ENCODE results near the gene GRIA4.

GRIA4 gene
- 0 to 0.21 reads per million in 2 donors for total RNA-seq

- no peak for DNase-seq
Observed at GRCh38 chr11:105609832-105610781, at the start of gene GRIA4. TSS of gene GRIA4 (plus strand) at chr11:105610073. CDS start at chr11:105610998, 925 bp downstream.

GRCh38 chr11:105573091-105573490 lies 36.8 kb upstream of the GRIA4 start:
- DNase-seq, result no peak

- DNase-seq, result no peak
Observed at GRCh38 chr11:105574974-105575373, 34.9 kb upstream of the GRIA4 start.

- DNase-seq, result no peak
Observed at GRCh38 chr11:105577641-105578040, 32.2 kb upstream of the GRIA4 start.

- no peak for DNase-seq
Observed at GRCh38 chr11:105579111-105579510, 30.8 kb upstream of the GRIA4 start.

GRCh38 chr11:105582497-105582896 lies 27.4 kb upstream of the GRIA4 start:
- no peak for DNase-seq

GRCh38 chr11:105588001-105588400 lies 21.9 kb upstream of the GRIA4 start:
- DNase-seq, result no peak

- no peak for DNase-seq
Observed at GRCh38 chr11:105589346-105589745, 20.5 kb upstream of the GRIA4 start.

GRCh38 chr11:105592035-105592434 lies 17.8 kb upstream of the GRIA4 start:
- no peak for DNase-seq

GRCh38 chr11:105598371-105598770 lies 11.5 kb upstream of the GRIA4 start:
- DNase-seq, result no peak

- no peak for DNase-seq
Observed at GRCh38 chr11:105603156-105603555, 6.7 kb upstream of the GRIA4 start.

GRCh38 chr11:105609341-105609781 lies 512 bp upstream of the GRIA4 start:
- no peak for DNase-seq

- no peak for DNase-seq
Observed at GRCh38 chr11:105610871-105611571, 1.1 kb downstream of the GRIA4 start.

- DNase-seq, result no peak
Observed at GRCh38 chr11:105611572-105612441, 1.9 kb downstream of the GRIA4 start.

GRCh38 chr11:105612771-105613170 lies 2.9 kb downstream of the GRIA4 start:
- no peak for DNase-seq

- DNase-seq, result no peak
Observed at GRCh38 chr11:105613183-105613582, 3.3 kb downstream of the GRIA4 start.

- DNase-seq, result no peak
Observed at GRCh38 chr11:105618343-105618955, 8.6 kb downstream of the GRIA4 start.

- DNase-seq, result no peak
Observed at GRCh38 chr11:105619556-105619955, 9.7 kb downstream of the GRIA4 start.

- no peak for DNase-seq
Observed at GRCh38 chr11:105622016-105622415, 12.1 kb downstream of the GRIA4 start.

GRCh38 chr11:105632316-105632715 lies 22.4 kb downstream of the GRIA4 start:
- no peak for DNase-seq

GRCh38 chr11:105635466-105635865 lies 25.6 kb downstream of the GRIA4 start:
- no peak for DNase-seq

GRCh38 chr11:105636496-105636895 lies 26.6 kb downstream of the GRIA4 start:
- no peak for DNase-seq
